ENCODE results near the gene BABAM2.

DNA sequence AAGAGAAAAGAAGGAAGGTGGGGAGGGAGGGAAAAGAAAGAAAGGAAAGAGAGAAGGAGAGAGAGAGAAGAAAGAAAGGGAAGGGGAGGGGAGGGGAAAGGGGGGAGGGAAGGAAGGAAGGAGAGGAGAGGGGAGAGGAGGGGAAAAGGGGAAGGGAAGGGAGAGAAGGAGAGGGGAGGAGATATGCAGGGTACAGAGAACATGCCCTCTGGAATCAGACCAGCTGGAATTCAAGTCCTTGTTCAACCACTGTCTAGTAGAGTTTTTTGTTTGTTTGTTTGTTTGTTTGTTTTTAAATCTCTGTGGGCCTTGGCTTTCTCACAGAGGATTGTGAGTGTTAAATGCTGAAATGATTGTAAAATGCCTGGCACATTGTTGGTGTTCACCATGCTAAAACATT lies 424.4 kb downstream of the BABAM2 start:
- no peak for TF ChIP-seq YY1 (IDR thresholded peaks at IDR 0.05)
- TF ChIP-seq, protein P1, sequence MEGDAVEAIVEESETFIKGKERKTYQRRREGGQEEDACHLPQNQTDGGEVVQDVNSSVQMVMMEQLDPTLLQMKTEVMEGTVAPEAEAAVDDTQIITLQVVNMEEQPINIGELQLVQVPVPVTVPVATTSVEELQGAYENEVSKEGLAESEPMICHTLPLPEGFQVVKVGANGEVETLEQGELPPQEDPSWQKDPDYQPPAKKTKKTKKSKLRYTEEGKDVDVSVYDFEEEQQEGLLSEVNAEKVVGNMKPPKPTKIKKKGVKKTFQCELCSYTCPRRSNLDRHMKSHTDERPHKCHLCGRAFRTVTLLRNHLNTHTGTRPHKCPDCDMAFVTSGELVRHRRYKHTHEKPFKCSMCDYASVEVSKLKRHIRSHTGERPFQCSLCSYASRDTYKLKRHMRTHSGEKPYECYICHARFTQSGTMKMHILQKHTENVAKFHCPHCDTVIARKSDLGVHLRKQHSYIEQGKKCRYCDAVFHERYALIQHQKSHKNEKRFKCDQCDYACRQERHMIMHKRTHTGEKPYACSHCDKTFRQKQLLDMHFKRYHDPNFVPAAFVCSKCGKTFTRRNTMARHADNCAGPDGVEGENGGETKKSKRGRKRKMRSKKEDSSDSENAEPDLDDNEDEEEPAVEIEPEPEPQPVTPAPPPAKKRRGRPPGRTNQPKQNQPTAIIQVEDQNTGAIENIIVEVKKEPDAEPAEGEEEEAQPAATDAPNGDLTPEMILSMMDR (IDR thresholded peaks at IDR 0.05; ENCODE audit: low read depth, low read length, missing input control) = no peak
- no peak for TF ChIP-seq TAF1 (conservative IDR thresholded peaks at IDR 0.05)
- no peak for TF ChIP-seq EGR1 (IDR thresholded peaks at IDR 0.05; ENCODE audit: low read depth in 2 of 2)
- TF ChIP-seq JUND (IDR thresholded peaks at IDR 0.05) = no peak
- TF ChIP-seq SP1 (IDR thresholded peaks at IDR 0.05) = no peak
- TF ChIP-seq RAD21 (IDR thresholded peaks at IDR 0.05) = no peak
- TF ChIP-seq, protein P2, sequence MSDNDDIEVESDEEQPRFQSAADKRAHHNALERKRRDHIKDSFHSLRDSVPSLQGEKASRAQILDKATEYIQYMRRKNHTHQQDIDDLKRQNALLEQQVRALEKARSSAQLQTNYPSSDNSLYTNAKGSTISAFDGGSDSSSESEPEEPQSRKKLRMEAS (IDR thresholded peaks at IDR 0.05) = no peak
- TF ChIP-seq, protein P3, sequence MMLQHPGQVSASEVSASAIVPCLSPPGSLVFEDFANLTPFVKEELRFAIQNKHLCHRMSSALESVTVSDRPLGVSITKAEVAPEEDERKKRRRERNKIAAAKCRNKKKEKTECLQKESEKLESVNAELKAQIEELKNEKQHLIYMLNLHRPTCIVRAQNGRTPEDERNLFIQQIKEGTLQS (IDR thresholded peaks at IDR 0.05) = no peak
- no peak for TF ChIP-seq GABPA (IDR thresholded peaks at IDR 0.05 in 1 of 2, conservative IDR thresholded peaks at IDR 0.05 in 1 of 2)
- TF ChIP-seq, protein P4, sequence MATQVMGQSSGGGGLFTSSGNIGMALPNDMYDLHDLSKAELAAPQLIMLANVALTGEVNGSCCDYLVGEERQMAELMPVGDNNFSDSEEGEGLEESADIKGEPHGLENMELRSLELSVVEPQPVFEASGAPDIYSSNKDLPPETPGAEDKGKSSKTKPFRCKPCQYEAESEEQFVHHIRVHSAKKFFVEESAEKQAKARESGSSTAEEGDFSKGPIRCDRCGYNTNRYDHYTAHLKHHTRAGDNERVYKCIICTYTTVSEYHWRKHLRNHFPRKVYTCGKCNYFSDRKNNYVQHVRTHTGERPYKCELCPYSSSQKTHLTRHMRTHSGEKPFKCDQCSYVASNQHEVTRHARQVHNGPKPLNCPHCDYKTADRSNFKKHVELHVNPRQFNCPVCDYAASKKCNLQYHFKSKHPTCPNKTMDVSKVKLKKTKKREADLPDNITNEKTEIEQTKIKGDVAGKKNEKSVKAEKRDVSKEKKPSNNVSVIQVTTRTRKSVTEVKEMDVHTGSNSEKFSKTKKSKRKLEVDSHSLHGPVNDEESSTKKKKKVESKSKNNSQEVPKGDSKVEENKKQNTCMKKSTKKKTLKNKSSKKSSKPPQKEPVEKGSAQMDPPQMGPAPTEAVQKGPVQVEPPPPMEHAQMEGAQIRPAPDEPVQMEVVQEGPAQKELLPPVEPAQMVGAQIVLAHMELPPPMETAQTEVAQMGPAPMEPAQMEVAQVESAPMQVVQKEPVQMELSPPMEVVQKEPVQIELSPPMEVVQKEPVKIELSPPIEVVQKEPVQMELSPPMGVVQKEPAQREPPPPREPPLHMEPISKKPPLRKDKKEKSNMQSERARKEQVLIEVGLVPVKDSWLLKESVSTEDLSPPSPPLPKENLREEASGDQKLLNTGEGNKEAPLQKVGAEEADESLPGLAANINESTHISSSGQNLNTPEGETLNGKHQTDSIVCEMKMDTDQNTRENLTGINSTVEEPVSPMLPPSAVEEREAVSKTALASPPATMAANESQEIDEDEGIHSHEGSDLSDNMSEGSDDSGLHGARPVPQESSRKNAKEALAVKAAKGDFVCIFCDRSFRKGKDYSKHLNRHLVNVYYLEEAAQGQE (IDR thresholded peaks at IDR 0.05) = no peak
- TF ChIP-seq, protein P5, sequence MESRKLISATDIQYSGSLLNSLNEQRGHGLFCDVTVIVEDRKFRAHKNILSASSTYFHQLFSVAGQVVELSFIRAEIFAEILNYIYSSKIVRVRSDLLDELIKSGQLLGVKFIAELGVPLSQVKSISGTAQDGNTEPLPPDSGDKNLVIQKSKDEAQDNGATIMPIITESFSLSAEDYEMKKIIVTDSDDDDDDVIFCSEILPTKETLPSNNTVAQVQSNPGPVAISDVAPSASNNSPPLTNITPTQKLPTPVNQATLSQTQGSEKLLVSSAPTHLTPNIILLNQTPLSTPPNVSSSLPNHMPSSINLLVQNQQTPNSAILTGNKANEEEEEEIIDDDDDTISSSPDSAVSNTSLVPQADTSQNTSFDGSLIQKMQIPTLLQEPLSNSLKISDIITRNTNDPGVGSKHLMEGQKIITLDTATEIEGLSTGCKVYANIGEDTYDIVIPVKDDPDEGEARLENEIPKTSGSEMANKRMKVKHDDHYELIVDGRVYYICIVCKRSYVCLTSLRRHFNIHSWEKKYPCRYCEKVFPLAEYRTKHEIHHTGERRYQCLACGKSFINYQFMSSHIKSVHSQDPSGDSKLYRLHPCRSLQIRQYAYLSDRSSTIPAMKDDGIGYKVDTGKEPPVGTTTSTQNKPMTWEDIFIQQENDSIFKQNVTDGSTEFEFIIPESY (IDR thresholded peaks at IDR 0.05) = no peak
- TF ChIP-seq HNF4G (IDR thresholded peaks at IDR 0.05) = no peak
- TF ChIP-seq FOXA2 (IDR thresholded peaks at IDR 0.05) = no peak

Data from liver (tissue), 3 donors.